NCI-H82 treated with DMSO at 0.1 percent for 48 hours (cell line): ENCODE measurements around the gene RNF121.

Experiments used
- DNase-seq: peaks from one replicate; lab custom pipeline; 2025; ENCODE audit not compliant: unreplicated experiment; lab: John Stamatoyannopoulos, UW

Gene RNF121

DNA sequence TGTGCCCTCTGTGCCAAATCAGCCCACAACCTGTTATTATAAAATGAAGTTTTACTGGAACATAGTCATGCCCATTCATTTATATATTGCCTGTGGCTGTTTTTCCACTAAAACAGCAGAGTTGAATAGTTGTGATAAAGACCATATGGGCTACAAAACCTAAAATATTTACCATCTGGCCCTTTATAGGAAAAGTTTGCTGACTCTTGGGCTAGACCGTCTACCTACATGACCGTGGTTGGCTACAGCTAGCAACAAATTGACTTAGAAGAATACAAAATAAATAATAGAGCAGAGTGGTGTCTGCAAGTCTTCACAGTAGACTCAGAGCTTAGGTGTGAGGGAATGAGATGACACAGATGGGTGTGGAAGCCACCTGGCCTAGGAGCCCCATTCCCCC lies 58.7 kb downstream of the RNF121 start:
- no peak for DNase-seq

DNA sequence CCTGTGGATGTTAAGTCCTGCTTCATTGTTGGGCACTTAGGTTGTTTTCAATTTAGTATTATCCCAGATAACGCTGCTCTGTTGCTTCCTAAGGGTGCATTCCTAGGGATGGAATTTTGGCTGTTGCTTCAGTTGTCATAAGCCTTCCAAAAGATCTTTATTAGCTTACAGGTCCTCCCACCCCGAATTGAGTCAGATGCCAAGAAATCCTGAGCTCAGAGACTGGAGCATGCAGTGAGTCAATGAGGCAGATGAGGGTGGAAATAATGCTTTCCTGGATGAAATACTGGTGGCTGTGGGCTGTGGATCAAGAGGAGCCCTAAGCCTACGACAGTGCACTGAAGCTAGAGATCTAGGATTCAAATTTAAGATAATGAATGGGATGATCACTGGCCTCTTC lies 59.2 kb downstream of the RNF121 start:
- no peak for DNase-seq

DNA sequence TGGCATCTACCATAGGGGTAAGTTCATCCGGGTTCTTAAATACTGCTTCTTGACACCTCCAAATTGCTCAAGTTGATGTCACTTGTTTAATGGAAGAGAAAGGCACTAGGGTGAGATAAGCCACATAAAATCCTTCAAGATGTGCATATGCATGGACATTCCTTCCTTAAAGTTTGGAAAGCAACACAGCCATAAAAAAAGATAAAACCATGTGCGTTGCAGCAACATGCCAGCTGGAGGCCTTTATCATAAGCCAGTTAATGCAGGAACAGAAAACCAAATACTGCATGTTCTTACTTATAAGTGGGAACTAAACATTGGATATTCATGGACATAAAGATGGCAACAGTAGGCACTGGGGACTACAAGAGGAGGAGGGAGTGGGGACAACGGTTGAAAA lies 61.9 kb downstream of the RNF121 start:
- no peak for DNase-seq

DNA sequence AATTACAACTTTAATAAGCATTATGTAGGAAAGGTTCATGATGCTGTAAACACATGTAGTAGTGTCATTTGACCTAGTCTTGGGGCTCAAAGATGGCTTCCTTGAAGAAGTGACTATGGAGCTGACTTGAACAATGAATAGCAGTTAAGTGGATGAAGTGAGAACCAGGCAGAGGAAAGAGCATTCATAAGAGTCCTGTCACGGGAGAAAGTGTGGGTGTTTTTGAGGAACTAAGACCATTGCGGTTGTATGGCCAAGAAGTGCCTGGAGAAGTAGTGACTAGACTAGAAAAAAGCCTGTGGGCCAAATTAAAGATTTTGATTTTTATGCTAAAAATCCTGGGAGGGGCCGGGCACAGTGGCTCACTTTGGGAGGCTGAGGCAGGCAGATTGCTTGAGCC lies 62.6 kb downstream of the RNF121 start:
- DNase-seq = no peak

DNA sequence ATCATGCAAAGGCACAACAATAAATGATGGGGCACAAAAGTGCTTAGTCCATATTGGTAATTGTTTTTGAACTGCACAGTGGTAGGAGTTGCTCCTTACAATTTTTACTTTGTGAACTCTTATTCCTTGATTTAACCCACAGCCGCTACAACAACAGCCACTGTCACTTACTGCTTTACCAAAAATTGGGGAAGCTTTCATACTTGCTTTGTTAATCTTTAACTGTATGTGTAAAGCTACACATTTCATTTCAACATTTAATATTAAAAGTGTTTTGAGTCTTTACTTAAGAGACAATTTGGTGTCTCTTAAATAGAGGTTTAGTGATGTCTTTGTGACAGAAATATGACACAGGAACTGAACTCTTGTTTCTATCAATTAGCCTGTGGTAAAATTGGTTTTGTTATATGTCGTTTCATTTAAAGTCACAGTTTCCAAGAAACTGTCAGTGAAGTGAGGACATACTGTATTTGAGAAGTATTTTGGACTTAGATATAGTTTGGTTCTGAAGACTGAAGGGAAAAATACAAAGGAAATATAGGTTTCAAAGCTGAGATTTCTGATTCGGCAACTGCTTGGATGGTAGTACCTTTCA lies 63.4 kb downstream of the RNF121 start:
- no peak for DNase-seq

DNA sequence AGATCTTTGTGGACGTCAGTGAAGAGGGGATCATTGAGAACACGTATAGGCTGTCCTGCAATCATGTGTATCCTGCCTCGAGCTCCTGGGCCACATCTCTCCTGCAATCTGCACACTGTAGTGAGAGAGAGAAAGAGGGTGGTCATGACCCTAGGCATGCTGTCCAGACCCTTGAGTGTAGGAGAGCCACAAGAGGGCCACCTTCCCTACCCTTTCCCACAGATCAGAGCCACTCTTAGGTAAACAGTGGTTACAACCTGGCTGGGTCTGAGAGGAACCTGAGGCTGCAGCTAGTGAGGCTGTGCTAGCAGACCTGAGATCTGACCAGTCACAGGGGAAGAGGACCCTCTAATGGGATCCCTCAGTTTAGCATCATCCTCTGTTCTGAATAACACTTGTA lies 65.9 kb downstream of the RNF121 start:
- no peak for DNase-seq

DNA sequence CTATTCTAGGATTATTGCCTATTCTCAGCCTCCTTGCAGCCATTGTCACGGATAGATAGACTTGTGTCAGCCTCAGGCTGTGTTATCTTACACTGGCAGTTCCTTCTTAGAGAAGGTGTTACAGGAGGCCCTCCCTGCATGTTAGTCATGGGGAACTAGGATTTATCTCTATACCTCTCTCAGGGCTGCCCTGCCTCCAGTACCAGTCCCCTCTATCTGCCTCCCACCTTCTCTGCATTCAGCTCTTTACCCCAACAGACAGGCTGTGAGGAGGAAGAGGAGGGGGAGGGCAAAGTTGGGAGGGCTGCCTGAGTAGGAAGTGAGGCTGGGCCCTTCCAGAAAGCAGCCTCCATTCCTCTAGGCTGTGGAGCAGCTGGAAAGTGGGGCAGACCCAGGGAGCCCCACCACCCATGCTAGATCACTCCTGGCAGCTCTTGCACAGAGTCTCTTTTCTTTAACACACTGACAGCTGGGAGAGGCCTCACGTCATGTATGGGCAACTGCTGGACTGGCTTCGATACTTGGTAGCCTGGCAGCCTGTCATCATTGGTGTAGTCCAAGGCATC lies 67.0 kb downstream of the RNF121 start:
- no peak for DNase-seq

DNA sequence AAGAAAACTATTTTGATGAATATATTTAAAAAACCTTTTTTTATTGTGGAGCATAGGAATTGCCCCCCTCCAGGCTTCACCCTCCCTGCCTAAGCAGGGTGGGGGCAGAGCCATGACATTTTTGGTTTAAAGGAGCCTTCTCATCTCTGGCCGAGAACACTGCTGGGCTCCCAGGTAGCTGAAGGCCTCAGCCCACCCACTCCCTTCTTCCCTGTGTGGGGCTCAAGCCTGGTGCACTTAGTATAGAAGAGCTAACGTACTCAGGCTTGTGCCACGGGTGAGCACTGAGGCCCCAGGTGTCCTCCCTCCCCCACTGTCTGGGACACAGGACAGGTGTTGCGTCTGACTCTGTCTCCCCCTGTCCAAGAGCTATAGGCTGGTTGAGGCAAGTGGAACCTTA lies 67.7 kb downstream of the RNF121 start:
- no peak for DNase-seq

DNA sequence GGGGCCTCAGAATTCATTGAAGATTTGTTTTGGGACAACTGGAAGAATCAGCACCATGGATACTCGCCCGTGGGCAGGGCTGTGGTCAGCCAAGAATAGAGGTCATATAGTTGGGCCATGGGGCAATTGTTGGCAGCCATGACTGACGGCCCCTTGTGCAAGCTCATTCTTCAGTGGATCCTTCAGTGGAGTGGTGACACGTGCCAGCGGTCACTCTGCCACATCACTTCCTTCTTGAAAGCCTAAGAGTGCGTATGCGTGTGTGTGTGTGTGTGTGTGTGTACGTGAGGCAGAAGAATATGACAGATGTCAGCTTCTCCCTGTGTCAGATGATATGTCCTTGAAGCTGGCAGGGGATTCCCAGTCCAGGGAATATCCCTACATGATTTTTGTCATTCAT lies 68.1 kb downstream of the RNF121 start:
- no peak for DNase-seq

DNA sequence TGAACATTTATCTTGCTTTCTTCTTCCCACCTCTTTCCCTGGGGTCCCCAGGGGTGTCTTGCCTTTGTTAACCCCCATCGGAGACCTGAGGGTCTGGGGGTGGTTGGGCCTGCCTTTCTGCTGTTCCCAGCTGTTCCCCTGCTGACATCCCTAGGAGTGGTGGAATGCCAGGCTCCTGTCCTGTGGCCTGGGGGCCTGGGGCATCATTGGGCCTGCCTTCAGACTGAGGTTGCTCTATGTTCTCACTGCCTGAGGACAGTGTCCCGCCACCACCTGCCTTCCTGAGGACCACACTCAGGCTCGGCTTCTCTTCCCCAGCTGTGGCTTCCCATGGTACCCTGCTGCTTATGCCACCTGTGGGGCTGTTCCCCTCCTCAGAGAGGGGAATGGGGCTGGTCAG lies 68.7 kb downstream of the RNF121 start:
- DNase-seq = no peak

DNA sequence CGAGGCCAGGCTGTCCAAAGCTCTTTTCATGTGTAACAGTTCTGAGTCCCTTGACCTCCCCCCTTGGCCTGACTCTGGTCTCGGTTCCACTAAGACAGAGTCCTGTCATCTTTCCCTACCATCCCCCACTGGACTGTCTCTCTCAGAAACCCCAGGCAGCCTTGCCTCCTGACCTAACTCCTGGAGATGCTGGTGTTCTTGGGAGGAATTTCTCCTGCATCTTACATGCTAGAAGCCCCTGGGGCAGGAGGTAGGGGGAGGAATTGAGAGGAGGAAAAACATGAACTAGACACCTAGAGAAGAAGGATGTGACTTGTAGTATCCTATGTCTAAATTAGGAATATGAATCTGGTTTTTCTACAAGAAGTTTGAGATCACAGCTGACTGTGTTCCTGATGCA lies 69.2 kb downstream of the RNF121 start:
- DNase-seq = no peak

DNA sequence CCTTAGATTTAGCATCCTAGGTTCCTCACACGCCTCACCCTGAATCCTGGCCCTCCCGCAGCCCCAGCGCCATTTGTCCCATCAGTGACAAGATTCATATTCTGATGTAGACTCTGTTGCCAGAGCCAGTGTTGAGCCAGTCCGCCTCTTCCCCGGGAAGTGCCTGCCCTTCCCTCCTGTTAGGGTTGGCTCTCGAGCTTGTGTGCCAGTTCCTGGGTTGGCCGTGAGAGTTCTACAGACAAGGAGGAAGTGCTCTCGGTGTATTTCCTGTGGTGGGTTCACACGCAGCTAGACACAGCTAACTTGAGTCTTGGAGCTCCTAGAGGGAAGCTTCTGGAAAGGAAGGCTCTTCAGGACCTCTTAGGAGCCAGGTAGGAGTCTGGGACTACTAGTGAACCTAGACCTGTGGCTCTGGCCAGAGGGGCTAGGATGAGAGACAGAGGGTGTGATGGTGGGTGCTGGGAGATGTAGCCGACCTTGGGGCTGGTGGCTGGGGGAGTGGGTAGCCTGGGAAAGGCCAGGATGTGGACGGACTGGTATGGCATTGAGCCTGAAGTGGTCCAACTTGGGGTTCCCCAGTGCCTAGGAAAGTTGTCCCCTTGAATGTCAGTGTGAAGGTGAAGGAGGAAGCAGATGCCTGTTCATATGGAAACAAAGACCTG lies 69.9 kb downstream of the RNF121 start, which contains the start of gene IL18BP:
TSS of gene IL18BP (plus strand) at position 261 of the 662 bp plus-strand sequence. CDS start 1,076 bp downstream, outside the sequence.
- no peak for DNase-seq

DNA sequence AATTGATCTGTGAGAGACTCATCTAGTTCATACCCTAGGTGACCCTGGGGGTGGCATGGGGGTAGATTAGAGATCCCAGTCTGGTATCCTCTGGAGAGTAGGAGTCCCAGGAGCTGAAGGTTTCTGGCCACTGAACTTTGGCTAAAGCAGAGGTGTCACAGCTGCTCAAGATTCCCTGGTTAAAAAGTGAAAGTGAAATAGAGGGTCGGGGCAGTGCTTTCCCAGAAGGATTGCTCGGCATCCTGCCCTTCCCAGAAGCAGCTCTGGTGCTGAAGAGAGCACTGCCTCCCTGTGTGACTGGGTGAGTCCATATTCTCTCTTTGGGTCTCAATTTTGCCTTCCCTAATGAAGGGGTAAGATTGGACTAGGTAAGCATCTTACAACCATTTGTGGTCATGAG lies 70.5 kb downstream of the RNF121 start:
- DNase-seq = no peak

DNA sequence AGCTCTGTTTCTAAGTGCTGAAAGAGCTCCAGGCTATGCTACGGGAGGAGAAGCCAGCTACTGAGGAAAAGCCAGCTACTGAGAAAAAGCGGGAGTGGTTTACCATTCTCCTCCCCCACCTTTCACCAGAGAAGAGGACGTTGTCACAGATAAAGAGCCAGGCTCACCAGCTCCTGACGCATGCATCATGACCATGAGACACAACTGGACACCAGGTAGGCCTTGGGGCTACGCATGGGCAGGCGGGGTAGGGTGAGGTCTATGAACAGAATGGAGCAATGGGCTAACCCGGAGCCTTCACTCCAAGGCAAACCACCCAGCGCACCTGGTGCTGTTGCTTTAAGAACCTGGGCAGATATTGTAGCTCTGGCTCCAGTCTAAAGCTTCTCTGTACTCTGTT lies 71.0 kb downstream of the RNF121 start:
- DNase-seq = no peak

DNA sequence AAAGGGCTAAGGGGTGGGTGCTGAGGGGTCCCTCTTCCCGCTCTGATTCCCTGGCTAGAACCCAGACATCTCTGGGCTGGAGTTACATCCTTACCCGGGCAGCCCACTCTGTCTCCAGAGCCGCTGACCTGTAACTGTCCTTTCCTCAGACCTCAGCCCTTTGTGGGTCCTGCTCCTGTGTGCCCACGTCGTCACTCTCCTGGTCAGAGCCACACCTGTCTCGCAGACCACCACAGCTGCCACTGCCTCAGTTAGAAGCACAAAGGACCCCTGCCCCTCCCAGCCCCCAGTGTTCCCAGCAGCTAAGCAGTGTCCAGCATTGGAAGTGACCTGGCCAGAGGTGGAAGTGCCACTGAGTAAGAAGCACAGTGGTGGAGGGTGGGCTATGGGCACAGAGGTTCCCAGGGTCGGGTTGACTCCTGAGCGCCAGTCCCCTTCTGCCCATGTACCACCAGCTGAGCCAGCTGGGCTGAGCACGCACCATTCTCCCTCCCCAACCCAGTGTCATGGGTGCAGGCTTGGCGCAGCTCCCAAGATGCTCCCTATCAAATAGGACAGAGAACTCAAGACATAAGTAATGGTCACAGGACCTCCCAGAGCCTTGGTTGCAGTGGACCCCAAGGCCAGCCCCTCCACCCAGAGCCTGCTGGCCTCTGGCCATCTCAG lies 71.5 kb downstream of the RNF121 start:
- DNase-seq = no peak

DNA sequence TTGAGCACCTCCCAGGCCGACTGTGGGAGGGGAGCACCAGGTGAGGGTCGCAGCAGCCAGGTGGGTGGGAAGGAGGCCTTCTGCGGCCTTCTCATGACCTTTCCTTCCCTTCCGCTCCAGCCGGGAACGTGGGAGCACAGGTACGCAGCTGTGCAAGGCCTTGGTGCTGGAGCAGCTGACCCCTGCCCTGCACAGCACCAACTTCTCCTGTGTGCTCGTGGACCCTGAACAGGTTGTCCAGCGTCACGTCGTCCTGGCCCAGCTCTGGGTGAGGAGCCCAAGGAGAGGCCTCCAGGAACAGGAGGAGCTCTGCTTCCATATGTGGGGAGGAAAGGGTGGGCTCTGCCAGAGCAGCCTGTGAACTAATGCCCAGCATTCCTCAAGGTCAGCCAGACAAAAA lies 72.4 kb downstream of the RNF121 start:
- no peak for DNase-seq

DNA sequence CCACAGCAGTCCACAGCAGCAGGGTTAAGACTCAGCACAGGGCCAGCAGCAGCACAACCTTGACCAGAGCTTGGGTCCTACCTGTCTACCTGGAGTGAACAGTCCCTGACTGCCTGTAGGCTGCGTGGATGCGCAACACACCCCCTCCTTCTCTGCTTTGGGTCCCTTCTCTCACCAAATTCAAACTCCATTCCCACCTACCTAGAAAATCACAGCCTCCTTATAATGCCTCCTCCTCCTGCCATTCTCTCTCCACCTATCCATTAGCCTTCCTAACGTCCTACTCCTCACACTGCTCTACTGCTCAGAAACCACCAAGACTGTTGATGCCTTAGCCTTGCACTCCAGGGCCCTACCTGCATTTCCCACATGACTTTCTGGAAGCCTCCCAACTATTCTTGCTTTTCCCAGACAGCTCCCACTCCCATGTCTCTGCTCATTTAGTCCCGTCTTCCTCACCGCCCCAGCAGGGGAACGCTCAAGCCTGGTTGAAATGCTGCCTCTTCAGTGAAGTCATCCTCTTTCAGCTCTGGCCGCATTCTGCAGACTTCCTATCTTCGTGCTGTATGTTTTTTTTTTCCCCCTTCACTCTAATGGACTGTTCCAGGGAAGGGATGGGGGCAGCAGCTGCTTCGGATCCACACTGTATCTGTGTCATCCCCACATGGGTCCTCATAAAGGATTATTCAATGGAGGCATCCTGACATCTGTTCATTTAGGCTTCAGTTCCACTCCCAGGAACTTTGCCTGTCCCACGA lies 73.2 kb downstream of the RNF121 start:
- no peak for DNase-seq

DNA sequence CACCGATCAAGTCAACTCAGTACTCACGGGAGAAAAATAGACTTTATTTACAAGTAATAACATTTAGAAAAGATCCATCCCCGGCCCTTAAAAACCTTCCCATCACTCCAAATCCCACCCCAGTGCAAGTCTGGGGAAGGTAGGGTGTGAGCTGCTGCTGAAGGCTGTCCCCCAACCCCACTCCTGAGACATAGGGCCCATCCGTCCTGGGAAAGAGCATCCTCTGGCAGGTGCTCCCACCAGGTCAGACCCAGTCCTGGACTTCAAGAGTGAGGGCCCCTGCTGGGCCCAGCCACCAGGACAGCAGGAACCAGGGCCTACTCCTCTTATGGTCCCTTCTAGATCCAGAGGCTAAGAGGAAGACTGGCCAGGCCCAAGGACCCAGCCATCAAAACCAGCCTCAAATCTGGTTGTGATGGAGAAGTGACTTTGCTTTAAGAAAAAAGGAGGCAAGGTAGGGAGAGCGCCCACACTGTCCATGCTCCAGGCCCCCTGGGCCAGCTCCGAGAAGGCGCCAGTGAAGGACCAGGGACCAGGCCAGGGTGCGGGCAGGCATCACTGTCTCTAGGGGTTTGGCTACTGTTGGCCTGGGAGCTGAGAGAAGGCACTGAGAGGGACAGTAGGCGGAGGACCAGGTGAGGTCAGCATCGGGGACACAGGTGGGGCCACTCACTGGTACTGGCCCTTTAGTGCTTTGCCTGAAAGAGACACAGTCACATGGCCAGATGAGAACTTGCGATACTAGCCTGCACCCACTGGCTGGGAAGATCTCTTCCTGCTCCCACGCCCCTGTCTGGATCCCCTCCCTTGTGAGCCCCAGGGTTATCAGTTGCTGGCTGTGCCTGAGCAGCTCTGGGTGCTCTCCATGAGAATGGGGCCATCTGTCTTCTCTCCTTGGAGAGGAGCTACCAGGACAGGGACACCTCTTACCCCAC lies 74.3 kb downstream of the RNF121 start:
- DNase-seq = no peak

DNA sequence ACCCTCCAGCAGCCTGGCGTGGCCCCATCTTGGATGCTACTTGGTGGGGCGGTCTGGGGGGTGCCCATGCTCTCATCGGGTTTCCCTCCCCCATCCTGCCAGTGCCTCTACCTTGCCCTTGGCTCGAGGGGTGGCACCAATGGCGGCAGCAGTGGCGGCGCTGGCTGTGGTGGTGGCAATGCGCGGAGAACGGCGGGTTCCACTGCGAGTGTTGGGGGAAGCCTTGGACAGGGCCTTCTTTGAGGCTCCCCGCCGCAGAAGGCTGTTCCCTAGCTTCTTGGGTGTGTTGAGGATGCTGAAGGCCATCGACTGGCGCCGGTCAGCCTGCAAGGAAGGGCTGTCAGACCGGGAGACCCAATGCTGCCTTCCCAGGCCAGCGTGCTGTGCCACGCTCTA lies 74.9 kb downstream of the RNF121 start:
- DNase-seq = no peak
